Amygdala (tissue), 56 donors: ENCODE data around the gene IFI27.
A peak's percentile ranks its signal among the peaks of the same experiment; 100 is the strongest.

ENCODE experiments used
- DNase-seq, 56 donors: peaks; one replicate each; lab custom pipeline; 2025; lab: John Stamatoyannopoulos, UW

The IFI27 gene

GRCh38 chr14:94101748-94102147, 8.8 kb upstream of the IFI27 start:
- peak in 7 of 56 donors; percentile 6 to 32 (median 10) for DNase-seq

GRCh38 chr14:94102768-94103482, 7.6 kb upstream of the IFI27 start:
- no peak for DNase-seq

- peak in 15 of 56 donors; percentile 6 to 49 (median 22) for DNase-seq
These were observed 6.9 kb upstream of the IFI27 start for GRCh38 chr14:94103554-94104150.

- no peak for DNase-seq
These were observed 5.8 kb upstream of the IFI27 start for GRCh38 chr14:94104731-94105130.

GRCh38 chr14:94109915-94110250, 653 bp upstream of the IFI27 start:
- no peak for DNase-seq

GRCh38 chr14:94111276-94112095, 950 bp downstream of the IFI27 start:
- DNase-seq = no peak

GRCh38 chr14:94112513-94113063, 2.1 kb downstream of the IFI27 start:
- DNase-seq = no peak

GRCh38 chr14:94113073-94113472, 2.5 kb downstream of the IFI27 start:
- no peak for DNase-seq

- DNase-seq = peak in 5 of 56 donors; percentile 13 to 37 (median 18)
These were observed 3.0 kb downstream of the IFI27 start for GRCh38 chr14:94113490-94113889.

- DNase-seq = no peak
These were observed 3.5 kb downstream of the IFI27 start for GRCh38 chr14:94113908-94114588.

GRCh38 chr14:94114589-94115057, 4.1 kb downstream of the IFI27 start:
- DNase-seq = no peak

GRCh38 chr14:94115058-94115591, 4.6 kb downstream of the IFI27 start:
- peak in 3 of 56 donors; percentile 13 to 21 (median 14) for DNase-seq

- DNase-seq = no peak
These were observed 5.1 kb downstream of the IFI27 start for GRCh38 chr14:94115631-94116030.

GRCh38 chr14:94116701-94117100, 6.2 kb downstream of the IFI27 start:
- DNase-seq = no peak

GRCh38 chr14:94117856-94118255, 7.3 kb downstream of the IFI27 start:
- no peak for DNase-seq

- DNase-seq = no peak
These were observed 8.5 kb downstream of the IFI27 start for GRCh38 chr14:94119071-94119470.

- DNase-seq = no peak
These were observed 10.3 kb downstream of the IFI27 start for GRCh38 chr14:94120667-94121340.

GRCh38 chr14:94121485-94121884, 10.9 kb downstream of the IFI27 start:
- no peak for DNase-seq

GRCh38 chr14:94122438-94122837, 11.9 kb downstream of the IFI27 start:
- DNase-seq = no peak

GRCh38 chr14:94123296-94123695, 12.8 kb downstream of the IFI27 start:
- DNase-seq = no peak
